Tibial nerve (tissue), 4 donors: ENCODE data around the gene POU3F1.

Experiments
- EP300 ChIP-seq, 2 donors: sonication (generic); formaldehyde crosslinking; IDR thresholded peaks; one replicate each; pipeline ENCODE4 v1.6.1; 2017; ENCODE audit warnings: antibody characterized with exemption in 2 of 2, mild to moderate bottlenecking in 1 of 2
- TF ChIP-seq, protein P1 (sequence below), 5 experiments: fragments of 200-600 bp in 3 of 5; fragments of 450-650 bp in 2 of 5; sonication (generic) in 3 of 5; IDR thresholded peaks; one replicate each; pipeline ENCODE4 v1.5.1; 2016 to 2019; ENCODE audit warnings: antibody characterized with exemption in 5 of 5, mild to moderate bottlenecking in 3 of 5, moderate library complexity in 2 of 5

DNA sequence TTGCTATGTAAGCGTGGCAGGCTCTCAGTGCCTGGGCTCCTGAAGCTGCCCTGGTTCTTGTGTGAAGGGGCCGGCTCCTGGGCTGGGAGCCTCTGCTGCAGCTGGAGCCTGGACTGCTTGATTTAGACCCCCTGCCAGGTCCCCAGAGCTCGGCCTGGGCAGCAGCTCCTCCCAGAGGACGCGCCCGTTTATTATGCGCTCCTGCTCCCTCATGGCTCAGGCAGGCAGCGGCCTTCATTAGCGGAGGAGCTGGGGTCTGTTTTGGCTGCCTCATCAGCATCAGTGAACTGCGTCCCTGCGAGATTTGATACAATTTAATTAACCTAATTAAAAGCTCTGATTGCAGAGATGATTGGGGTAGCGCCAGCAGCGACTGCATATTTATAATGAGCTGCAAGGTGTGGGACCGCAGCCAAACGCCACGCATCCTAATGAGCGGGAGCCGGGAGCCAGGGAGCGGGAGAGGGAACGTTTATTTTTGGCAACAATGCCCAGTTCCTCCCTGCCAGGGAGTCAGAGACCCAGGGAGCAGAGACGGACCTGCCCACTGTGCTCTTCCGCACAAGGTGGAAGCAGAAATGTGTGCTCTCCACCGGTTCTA, 17.4 kb downstream of the POU3F1 start:
- TF ChIP-seq, protein P1, sequence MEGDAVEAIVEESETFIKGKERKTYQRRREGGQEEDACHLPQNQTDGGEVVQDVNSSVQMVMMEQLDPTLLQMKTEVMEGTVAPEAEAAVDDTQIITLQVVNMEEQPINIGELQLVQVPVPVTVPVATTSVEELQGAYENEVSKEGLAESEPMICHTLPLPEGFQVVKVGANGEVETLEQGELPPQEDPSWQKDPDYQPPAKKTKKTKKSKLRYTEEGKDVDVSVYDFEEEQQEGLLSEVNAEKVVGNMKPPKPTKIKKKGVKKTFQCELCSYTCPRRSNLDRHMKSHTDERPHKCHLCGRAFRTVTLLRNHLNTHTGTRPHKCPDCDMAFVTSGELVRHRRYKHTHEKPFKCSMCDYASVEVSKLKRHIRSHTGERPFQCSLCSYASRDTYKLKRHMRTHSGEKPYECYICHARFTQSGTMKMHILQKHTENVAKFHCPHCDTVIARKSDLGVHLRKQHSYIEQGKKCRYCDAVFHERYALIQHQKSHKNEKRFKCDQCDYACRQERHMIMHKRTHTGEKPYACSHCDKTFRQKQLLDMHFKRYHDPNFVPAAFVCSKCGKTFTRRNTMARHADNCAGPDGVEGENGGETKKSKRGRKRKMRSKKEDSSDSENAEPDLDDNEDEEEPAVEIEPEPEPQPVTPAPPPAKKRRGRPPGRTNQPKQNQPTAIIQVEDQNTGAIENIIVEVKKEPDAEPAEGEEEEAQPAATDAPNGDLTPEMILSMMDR (IDR thresholded peaks at IDR 0.05) = peak in 2 of 5 experiments; percentile 8 to 16
- peak in 1 of 2 donors; percentile 6 for TF ChIP-seq EP300 (IDR thresholded peaks at IDR 0.05)
